SK-N-SH (cell line): ENCODE results near the gene RGS7. TPM values are rescaled to one million over a fixed set of nuclear protein-coding genes. Genes with fewer than 3 reads are reported as not detected.

Source experiments
- CTCF ChIA-PET: fragments of 300-600, 350-600 bp; formaldehyde crosslinking; extraction: SDS; loops from one replicate; lab custom pipeline; 2021; lab: Yijun Ruan, JAX
- POLR2A ChIA-PET: fragments of 350-600 bp; sonication (Branson Sonifier 250); formaldehyde crosslinking; extraction: SDS; loops from one replicate; lab custom pipeline; 2020; ENCODE audit warnings: antibody characterized with exemption, inconsistent platforms; lab: Yijun Ruan, JAX
- DNase-seq: peaks from one replicate; pipeline ENCODE4 v3.0.0; 2012
- H2AFZ ChIP-seq: fragments of 200-600 bp; sonication (generic); 2 replicates; pipeline ENCODE4 v1.8.1; 2016; ENCODE audit warnings: antibody characterized with exemption, mild to moderate bottlenecking, low read depth
- H3F3A ChIP-seq: fragments of 200-600 bp; sonication (generic); replicated peaks from 2 replicates; pipeline ENCODE3; 2016; ENCODE audit warnings: antibody characterized with exemption, mild to moderate bottlenecking; ENCODE audit not compliant: insufficient read depth
- H3K27ac ChIP-seq, 2 experiments: fragments of 200-500 bp in 1 of 2; fragments of 200-600 bp in 1 of 2; sonication (Bioruptor generic) in 1 of 2; sonication (generic), shearing (Covaris generic) in 1 of 2; 2 replicates each; pipeline versions ENCODE4 v1.5.1 to v1.6.1; 2014 to 2016; ENCODE audit warnings: low read depth in 2 of 2, inconsistent platforms in 1 of 2, low read length in 1 of 2, mild to moderate bottlenecking in 1 of 2, mixed read lengths in 1 of 2
- H3K27me3 ChIP-seq: fragments of 200-600 bp; sonication (generic), shearing (Covaris generic); 2 replicates; pipeline ENCODE4 v1.6.1; 2016; ENCODE audit warnings: mixed run types; ENCODE audit not compliant: insufficient read depth
- H3K36me3 ChIP-seq, 2 experiments: fragments of 200-500 bp in 1 of 2; fragments of 200-600 bp in 1 of 2; sonication (Bioruptor generic) in 1 of 2; sonication (generic) in 1 of 2; replicated peaks in 1 of 2; 2 replicates each; pipeline versions ENCODE3 to v1.5.1; 2014 to 2016; ENCODE audit warnings: low read length in 1 of 2, mild to moderate bottlenecking in 1 of 2; ENCODE audit not compliant: insufficient read depth in 2 of 2, control insufficient read depth in 1 of 2
- H3K4me1 ChIP-seq, 2 experiments: fragments of 200-500 bp in 1 of 2; fragments of 200-600 bp in 1 of 2; sonication (Bioruptor generic) in 1 of 2; sonication (generic), shearing (Covaris generic) in 1 of 2; 2 replicates each; pipeline versions ENCODE4 v1.5.1 to v1.6.1; 2014 to 2016; ENCODE audit warnings: low read depth in 1 of 2, low read length in 1 of 2, mixed run types in 1 of 2; ENCODE audit not compliant: insufficient read depth in 2 of 2, control insufficient read depth in 1 of 2
- H3K4me2 ChIP-seq: fragments of 200-600 bp; sonication (generic), shearing (Covaris generic); 2 replicates; pipeline ENCODE4 v1.6.1; 2017; ENCODE audit warnings: mixed run types
- H3K4me3 ChIP-seq, 2 experiments: fragments of 200-500 bp in 1 of 2; fragments of 200-600 bp in 1 of 2; sonication (Bioruptor generic) in 1 of 2; sonication (generic), shearing (Covaris generic) in 1 of 2; 2 replicates each; pipeline versions ENCODE4 v1.5.1 to v1.8.1; 2014 to 2016; ENCODE audit warnings: low read depth in 2 of 2, inconsistent platforms in 1 of 2, low read length in 1 of 2, mild to moderate bottlenecking in 1 of 2, mixed read lengths in 1 of 2, moderate library complexity in 1 of 2
- H3K79me2 ChIP-seq: fragments of 200-600 bp; sonication (generic); 2 replicates; pipeline ENCODE4 v1.8.1; 2017; ENCODE audit warnings: mild to moderate bottlenecking; ENCODE audit not compliant: insufficient read depth
- H3K9ac ChIP-seq: fragments of 200-600 bp; sonication (generic); 2 replicates; pipeline ENCODE4 v1.6.1; 2017; ENCODE audit warnings: mixed run types
- H3K9me2 ChIP-seq: fragments of 200-600 bp; sonication (generic); 2 replicates; pipeline ENCODE4 v1.6.1; 2017; ENCODE audit warnings: mixed run types
- H3K9me3 ChIP-seq: fragments of 200-600 bp; sonication (generic); 2 replicates; pipeline ENCODE4 v1.6.1; 2017; ENCODE audit warnings: mixed run types, mild to moderate bottlenecking, moderate library complexity
- H4K20me1 ChIP-seq: fragments of 200-600 bp; sonication (generic); 2 replicates; pipeline ENCODE4 v1.6.1; 2017; ENCODE audit warnings: mild to moderate bottlenecking, mixed run types; ENCODE audit not compliant: insufficient read depth
- MXI1 ChIP-seq: IDR thresholded peaks from 2 replicates; pipeline ENCODE4 v1.6.1; 2012; ENCODE audit warnings: mild to moderate bottlenecking, low read depth, low read length, improper control_type of control experiment
- POLR2AphosphoS5 ChIP-seq: IDR thresholded peaks from 2 replicates; pipeline ENCODE4 v1.6.1; 2012; ENCODE audit warnings: low read depth, low read length
- REST ChIP-seq: IDR thresholded peaks from 2 replicates; pipeline ENCODE4 v1.6.1; 2012; ENCODE audit warnings: mild to moderate bottlenecking, low read depth, low read length, moderate library complexity
- RFX5 ChIP-seq: IDR thresholded peaks from 2 replicates; pipeline ENCODE4 v1.6.1; 2012; ENCODE audit warnings: mild to moderate bottlenecking, improper control_type of control experiment, low read length
- RXRA ChIP-seq: IDR thresholded peaks from 2 replicates; pipeline ENCODE4 v1.4.0; 2012; ENCODE audit warnings: low read depth, mild to moderate bottlenecking, borderline replicate concordance
- TAF1 ChIP-seq: IDR thresholded peaks from 2 replicates; pipeline ENCODE4 v1.6.1; 2012; ENCODE audit warnings: low read depth, mild to moderate bottlenecking, low read length, moderate library complexity, borderline replicate concordance
- TCF12 ChIP-seq: IDR thresholded peaks from 2 replicates; pipeline ENCODE4 v1.4.0; 2012
- YY1 ChIP-seq: IDR thresholded peaks from 2 replicates; pipeline ENCODE4 v1.4.0; 2012; ENCODE audit warnings: low read depth, mild to moderate bottlenecking
- WGBS: methylation state at CpG from one replicate; pipeline ENCODE4 v1.1.6; 2017; ENCODE audit warnings: low lambda C conversion rate; 5-methylcytosine and 5-hydroxymethylcytosine counted together
- polyA plus RNA-seq, 3 experiments: library from polyadenylated mRNA; depleted of rRNA; stranded (reverse); fragments of >200 nt; gene quantifications; 2 replicates each; pipeline ENCODE4 v1.2.3, GENCODE V29; 2012

RGS7 gene
- polyA plus RNA-seq, 1 of the 3 experiments (the other 2 are of a cell fraction) = 0.36 TPM

GRCh38 chr1:241406421-241406820 is 49.4 kb upstream of the RGS7 start:
- TF ChIP-seq RXRA (no peak), TCF12 (no peak), TAF1 (no peak), MXI1 (no peak), POLR2AphosphoS5 (no peak), REST (no peak)
- ChIA-PET POLR2A (no interaction called here), CTCF (interaction anchor here (0.7 to 3.0 kb wide), 4 partner anchors 140 to 674 kb away, joined by 3 to 17 read pairs (median 8); no protein-coding TSS in a partner anchor)
- Histone ChIP-seq H3K4me2 (no peak overlapping the region), H3K9ac (no peak overlapping the region), H3K4me1 (peaks cover 0 to under 1% of the 10 kb centered on the region in 2 experiments; a peak in 2 of 4 replicates), H3K27me3 (no peaks in the 10 kb centered on the region), H3K36me3 (no peaks in the 10 kb centered on the region), H3F3A (no peaks in the 10 kb centered on the region), H2AFZ (no peak overlapping the region), H3K9me3 (no peaks in the 10 kb centered on the region), H4K20me1 (no peaks in the 10 kb centered on the region), H3K79me2 (no peaks in the 10 kb centered on the region), H3K9me2 (no peaks in the 10 kb centered on the region), H3K4me3 (no peak overlapping the region), H3K27ac (no peak overlapping the region)
- DNase-seq = no peak
- 77% methylated on average over 3 of the region's 3 CpGs for WGBS

- WGBS = 58% methylated on average over 6 of the region's 6 CpGs
- Histone ChIP-seq H4K20me1 (no peaks in the 10 kb centered on the region), H3K27me3 (no peaks in the 10 kb centered on the region), H3K79me2 (no peaks in the 10 kb centered on the region), H3K4me1 (no peaks in the 10 kb centered on the region; a peak in 2 of 4 replicates), H3K4me2 (no peak overlapping the region), H3K36me3 (no peaks in the 10 kb centered on the region), H3F3A (no peaks in the 10 kb centered on the region), H3K4me3 (no peak overlapping the region), H3K9me2 (no peaks in the 10 kb centered on the region), H3K27ac (no peak overlapping the region), H3K9me3 (no peaks in the 10 kb centered on the region), H2AFZ (no peak overlapping the region), H3K9ac (no peak overlapping the region)
- CTCF ChIA-PET = no interaction called here
- TF ChIP-seq YY1 (no peak), RFX5 (no peak)
- POLR2A ChIA-PET = no interaction called here
- DNase-seq = no peak
Measured at GRCh38 chr1:241401156-241401555, 44.2 kb upstream of the RGS7 start.
